Amygdala (tissue), 56 donors: ENCODE data around the gene HKDC1.
A peak's percentile ranks its signal among the peaks of the same experiment; 100 is the strongest.
"Not testable (repeated sequence)": the region's sequence is repeated elsewhere in the genome, so short reads cannot be mapped to it uniquely, and the experiment has no call there.

Experiments used
- DNase-seq, 56 donors: peaks; one replicate each; lab custom pipeline; 2025; lab: John Stamatoyannopoulos, UW

HKDC1 gene

DNA sequence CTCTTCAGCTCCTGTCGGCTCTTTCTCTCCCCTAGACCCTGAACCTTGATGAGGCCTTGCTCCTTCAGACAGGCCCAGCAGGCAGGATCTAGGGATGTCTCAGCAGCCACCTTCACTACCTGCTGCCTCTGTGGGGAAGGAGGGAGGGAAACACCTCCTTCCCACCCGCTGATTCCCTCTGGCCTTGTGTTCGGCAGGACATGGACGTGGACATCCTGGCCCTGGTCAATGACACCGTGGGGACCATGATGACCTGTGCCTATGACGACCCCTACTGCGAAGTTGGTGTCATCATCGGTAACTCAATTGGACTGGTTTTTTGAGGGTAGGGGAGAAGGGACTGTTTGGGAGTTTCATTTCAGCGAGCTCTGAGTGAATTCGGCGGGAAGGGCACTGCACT lies 20.3 kb downstream of the HKDC1 start:
- DNase-seq: no peak

DNA sequence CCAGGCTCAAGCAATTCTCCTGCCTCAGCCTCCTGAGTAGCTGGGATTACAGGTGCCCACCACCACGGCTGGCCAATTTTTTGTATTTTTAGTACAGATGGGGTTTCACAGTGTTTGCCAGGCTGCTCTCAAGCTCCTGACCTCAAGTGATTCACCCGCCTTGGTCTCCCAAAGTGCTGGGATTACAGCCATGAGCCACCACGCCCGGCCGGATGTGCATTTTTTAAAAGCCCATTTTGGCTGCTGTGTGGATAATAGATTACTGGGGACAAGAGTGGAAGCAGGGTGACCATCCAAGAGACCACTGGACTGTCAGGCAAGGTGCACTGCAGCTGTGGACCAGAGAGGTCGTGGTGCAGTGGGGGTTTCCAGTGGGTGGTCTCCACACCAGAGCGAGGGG lies 21.4 kb downstream of the HKDC1 start:
- DNase-seq: no peak

DNA sequence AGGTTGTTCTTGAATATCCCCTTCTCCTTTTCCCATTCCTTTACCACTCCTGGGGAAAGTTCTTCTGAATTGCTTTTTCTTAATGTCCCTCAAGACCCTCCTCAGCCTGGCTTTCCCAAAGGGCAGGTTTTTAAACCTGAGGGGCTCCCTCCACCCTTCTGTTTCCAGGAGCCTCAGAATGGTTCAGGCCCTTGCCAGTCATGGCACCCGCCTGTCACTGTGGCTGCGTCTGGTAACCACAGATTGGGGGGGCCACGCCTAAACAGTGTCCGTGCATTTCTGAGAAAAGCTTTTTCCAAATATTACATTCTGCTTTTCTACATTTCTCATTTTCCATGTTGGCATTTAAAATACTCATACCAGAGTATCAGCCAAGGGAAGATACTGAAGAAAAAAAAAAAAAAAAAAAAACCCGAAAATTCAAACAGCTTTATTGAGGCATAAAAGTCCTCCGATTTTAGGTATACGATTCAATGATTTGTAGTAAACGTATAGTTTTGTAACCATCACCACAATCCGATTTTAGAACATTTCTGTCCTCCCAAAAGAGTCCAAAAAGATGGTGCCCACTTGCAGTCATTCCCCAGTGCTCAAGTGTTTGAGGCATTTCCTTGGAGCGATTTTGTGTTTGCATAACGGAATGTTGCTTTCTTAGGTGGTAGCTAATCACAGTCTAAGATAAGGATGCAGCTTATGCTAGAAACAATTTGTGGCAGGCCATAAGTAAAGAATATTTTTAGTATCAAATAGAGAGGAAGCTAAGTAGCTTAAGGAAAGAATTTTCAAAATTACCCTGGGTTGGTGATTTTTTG lies 22.1 kb downstream of the HKDC1 start:
- no peak for DNase-seq

DNA sequence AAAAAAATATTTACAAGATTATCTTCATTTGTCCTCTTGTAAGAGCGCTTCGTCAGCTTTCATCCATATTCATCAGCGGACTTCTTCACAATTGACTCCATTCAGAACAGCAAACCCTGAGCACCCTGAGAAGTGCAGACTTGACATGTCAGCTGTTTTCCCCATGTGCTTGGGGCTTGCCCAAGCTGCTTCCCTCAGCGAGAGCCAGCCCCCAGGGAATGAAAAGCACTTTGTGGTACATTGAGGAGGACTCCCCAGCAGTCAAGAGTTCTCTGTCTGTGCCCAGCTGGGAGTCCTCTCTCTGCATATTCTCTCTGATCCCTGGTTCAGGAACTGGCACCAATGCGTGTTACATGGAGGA lies 22.7 kb downstream of the HKDC1 start:
- DNase-seq: peak in 53 of 56 donors; percentile 16 to 88 (median 66)

GRCh38 chr10:69243817-69244216 lies 23.7 kb downstream of the HKDC1 start:
- DNase-seq: no peak

GRCh38 chr10:69246036-69246435 lies 25.9 kb downstream of the HKDC1 start:
- DNase-seq: no peak

DNA sequence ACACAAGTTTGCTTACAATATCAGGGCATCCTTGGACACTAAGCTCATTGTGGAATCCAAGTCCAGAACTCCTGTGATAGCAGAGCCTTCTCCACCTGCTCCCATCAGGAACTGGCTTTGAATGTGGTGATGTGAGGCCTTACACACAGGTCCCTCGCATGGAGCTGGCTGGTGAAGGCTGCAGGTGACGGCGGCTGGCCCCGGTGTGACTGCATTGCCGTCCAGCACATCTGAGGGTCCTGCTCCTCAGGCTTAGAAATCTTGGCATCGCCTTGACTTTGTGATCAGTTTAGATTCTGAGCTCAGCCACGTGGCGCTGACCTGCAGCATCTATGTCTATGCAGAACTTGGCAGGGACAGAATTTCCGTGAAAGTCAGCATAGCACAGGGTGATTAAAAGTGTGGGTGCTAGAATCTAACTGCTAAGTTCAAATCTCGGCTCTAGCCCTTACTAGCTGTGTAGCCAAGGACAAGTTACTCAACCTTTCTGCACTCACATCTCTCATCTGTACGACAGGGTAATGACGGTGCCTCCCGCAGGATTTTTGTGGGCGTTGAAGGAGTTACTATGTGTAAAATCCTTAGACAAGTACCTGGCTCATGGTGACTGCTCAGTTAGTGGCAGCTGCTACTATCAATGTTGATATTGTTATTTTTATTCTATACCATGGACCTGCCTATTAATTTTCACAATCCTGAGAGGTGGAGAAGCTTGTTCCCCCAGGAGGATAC lies 26.6 kb downstream of the HKDC1 start:
- no peak for DNase-seq

DNA sequence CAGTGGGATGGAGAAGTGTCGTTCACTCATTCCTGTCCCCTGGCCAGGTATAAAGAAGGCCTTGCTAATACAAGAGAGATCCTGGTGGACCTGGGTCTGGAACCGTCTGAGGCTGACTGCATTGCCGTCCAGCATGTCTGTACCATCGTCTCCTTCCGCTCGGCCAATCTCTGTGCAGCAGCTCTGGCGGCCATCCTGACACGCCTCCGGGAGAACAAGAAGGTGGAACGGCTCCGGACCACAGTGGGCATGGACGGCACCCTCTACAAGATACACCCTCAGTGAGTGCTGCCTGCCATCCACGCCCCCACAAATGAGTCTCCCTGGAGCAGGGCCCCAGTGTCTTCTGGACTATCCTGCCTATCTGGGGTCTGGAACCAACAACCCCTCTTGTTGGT lies 27.2 kb downstream of the HKDC1 start:
- no peak for DNase-seq

- DNase-seq: no peak
Measured at GRCh38 chr10:69248117-69248730, 28.1 kb downstream of the HKDC1 start.

- DNase-seq: no peak
Measured at GRCh38 chr10:69250041-69250440, 29.9 kb downstream of the HKDC1 start.

- DNase-seq: not testable (repeated sequence)
Measured at GRCh38 chr10:69251417-69251816, 31.3 kb downstream of the HKDC1 start.

- DNase-seq: no peak
Measured at GRCh38 chr10:69253171-69253570, 33.0 kb downstream of the HKDC1 start.

DNA sequence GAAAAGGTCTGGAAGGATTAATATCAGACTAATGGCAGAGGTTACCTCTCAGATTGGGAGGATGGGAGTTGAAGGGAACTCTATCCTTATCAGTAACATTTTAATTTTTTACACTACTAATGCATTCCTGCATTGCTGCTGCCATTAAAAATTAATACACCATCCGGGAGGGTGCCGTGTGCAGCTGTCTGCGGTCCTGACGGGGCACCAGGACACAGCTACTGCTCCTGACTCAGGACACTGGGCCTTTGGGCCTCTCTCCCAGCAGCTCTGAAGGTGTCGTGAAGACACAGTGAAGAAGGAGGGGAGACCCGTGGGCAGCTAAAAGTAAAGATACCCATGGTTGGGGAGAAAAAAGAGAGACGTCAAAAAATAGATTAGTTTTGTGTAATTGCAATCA lies 34.7 kb downstream of the HKDC1 start:
- DNase-seq: no peak

- DNase-seq: no peak
Measured at GRCh38 chr10:69259547-69260243, 39.6 kb downstream of the HKDC1 start.

- DNase-seq: no peak
Measured at GRCh38 chr10:69261184-69261583, 41.1 kb downstream of the HKDC1 start.

- DNase-seq: no peak
Measured at GRCh38 chr10:69262292-69262751, 42.2 kb downstream of the HKDC1 start.

- no peak for DNase-seq
Measured at GRCh38 chr10:69265521-69265920, 45.4 kb downstream of the HKDC1 start.

GRCh38 chr10:69268761-69269416 lies 48.8 kb downstream of the HKDC1 start:
- no peak for DNase-seq

DNA sequence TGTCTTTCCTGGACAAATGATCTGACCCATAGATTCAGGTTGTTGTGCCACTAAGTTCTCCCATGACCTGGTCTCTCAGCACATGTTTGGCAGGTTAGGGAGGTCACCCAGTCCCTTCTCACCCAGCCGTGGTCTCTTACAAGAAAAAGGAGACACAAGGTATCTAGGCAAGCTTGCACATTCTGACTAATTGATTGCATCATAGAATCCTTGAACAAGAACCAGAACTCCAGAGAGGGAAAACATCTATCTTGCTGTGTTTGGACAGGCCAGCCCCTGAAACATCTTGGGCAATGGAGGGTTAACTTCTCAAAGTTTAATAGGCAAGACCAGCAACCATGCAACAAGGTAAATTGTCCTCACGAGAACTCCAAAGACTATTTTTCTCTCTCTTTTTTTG lies 49.6 kb downstream of the HKDC1 start:
- no peak for DNase-seq

GRCh38 chr10:69270990-69271389 lies 50.9 kb downstream of the HKDC1 start:
- no peak for DNase-seq
